Measurements from ENCODE around the gene HPD. TPM values are rescaled to one million over a fixed set of nuclear protein-coding genes. Genes with fewer than 3 reads are reported as not detected.
"Not testable (repeated sequence)": the region's sequence is repeated elsewhere in the genome, so short reads cannot be mapped to it uniquely, and the experiment has no call there.

The HPD gene
- total RNA-seq, 1 donor from 2014 or later = 2.5 TPM

GRCh38 chr12:121874071-121874470 is 15.4 kb upstream of the HPD start:
- H3K36me3 ChIP-seq = no peaks in the 10 kb centered on the region
- no peak overlapping the region for H3K27ac ChIP-seq
- TF ChIP-seq CTCF (IDR thresholded peaks at IDR 0.05) = no peak
- H3K4me1 ChIP-seq = no peaks in the 10 kb centered on the region
- no peaks in the 10 kb centered on the region for H3K27me3 ChIP-seq (ENCODE audit: low read depth)
- ATAC-seq (no peak), DNase-seq (no peak)
- no peak overlapping the region for H3K4me3 ChIP-seq
- intact Hi-C loops (cut with DNase I) = no loop called here
- no peaks in the 10 kb centered on the region for H3K9me3 ChIP-seq

DNA sequence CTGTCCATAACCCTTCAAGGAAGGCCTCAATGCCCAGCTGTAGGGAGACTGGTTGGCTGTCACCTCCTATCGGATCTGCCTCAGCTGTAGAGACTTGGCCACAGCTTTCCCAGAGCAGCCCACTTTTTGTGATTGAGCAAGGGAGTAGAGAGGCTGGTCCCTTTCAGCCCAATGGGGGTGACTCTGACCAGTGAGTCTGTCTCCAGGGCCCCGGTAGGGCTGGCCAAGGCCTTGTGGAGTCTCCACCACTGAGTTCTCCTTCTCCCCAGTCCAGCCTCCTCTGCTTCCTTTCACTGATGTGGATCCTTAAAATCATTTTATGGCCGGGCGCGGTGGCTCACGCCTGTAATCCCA is 14.5 kb upstream of the HPD start:
- no peaks in the 10 kb centered on the region for H3K27me3 ChIP-seq (ENCODE audit: low read depth)
- no peaks in the 10 kb centered on the region for H3K36me3 ChIP-seq
- no peak for DNase-seq
- H3K4me3 ChIP-seq = no peak overlapping the region
- ATAC-seq = peak in 1 of 2 donors; percentile 50
- TF ChIP-seq CTCF (IDR thresholded peaks at IDR 0.05) = no peak
- no peaks in the 10 kb centered on the region for H3K4me1 ChIP-seq
- intact Hi-C loops (cut with DNase I) = no loop called here
- H3K9me3 ChIP-seq = no peaks in the 10 kb centered on the region
- peak overlapping the region; percentile 31 for H3K27ac ChIP-seq

- intact Hi-C loops (cut with DNase I) = no loop called here
- no peaks in the 10 kb centered on the region for H3K36me3 ChIP-seq
- DNase-seq (no peak), ATAC-seq (peak; percentile 7 to 35)
- TF ChIP-seq CTCF (IDR thresholded peaks at IDR 0.05) = no peak
- H3K4me3 ChIP-seq = no peak overlapping the region
- no peaks in the 10 kb centered on the region for H3K4me1 ChIP-seq
- no peaks in the 10 kb centered on the region for H3K9me3 ChIP-seq
- no peaks in the 10 kb centered on the region for H3K27me3 ChIP-seq (ENCODE audit: low read depth)
- peak overlapping the region; percentile 31 for H3K27ac ChIP-seq
Observed at GRCh38 chr12:121872546-121873215, 14.0 kb upstream of the HPD start.

DNA sequence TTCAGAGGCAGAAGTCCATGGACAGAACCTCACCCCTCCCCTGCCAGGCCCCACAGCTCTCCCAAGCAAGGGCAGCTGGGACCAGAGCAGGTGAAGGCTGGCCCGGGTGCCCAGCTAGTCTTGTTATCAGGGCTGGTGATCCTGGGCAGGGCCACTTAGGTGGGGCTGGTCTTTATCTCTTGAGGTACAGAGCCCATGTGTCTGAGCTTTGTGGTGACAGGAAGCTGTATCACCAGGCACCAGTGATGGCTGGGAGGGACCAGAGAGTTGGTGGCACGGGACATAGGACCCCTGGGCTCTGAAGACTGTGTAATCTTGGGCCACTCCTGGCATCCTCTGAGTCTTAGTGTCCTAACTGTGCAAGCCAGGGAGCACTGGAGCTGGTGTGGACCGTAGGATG is 12.8 kb upstream of the HPD start:
- intact Hi-C loops (cut with DNase I) = no loop called here
- TF ChIP-seq CTCF (IDR thresholded peaks at IDR 0.05) = no peak
- no peak for ATAC-seq

GRCh38 chr12:121869229-121869628 is 10.6 kb upstream of the HPD start:
- H3K4me1 ChIP-seq; H3K27ac ChIP-seq; H3K36me3 ChIP-seq; H3K9me3 ChIP-seq; intact Hi-C loops (cut with DNase I); ATAC-seq; H3K27me3 ChIP-seq (ENCODE audit: low read depth); DNase-seq; H3K4me3 ChIP-seq: not testable (repeated sequence)

More for the DNA sequence above, 12.8 kb upstream of the HPD start:
- DNase-seq = no peak
- Histone ChIP-seq H3K4me3 (no peak overlapping the region), H3K36me3 (no peaks in the 10 kb centered on the region), H3K27ac (no peak overlapping the region), H3K27me3 (ENCODE audit: low read depth) (no peaks in the 10 kb centered on the region), H3K9me3 (no peaks in the 10 kb centered on the region), H3K4me1 (no peaks in the 10 kb centered on the region)

- Histone ChIP-seq H3K9me3 (no peaks in the 10 kb centered on the region), H3K36me3 (no peaks in the 10 kb centered on the region), H3K27me3 (ENCODE audit: low read depth) (no peaks in the 10 kb centered on the region), H3K4me3 (no peak overlapping the region), H3K27ac (no peak overlapping the region), H3K4me1 (no peaks in the 10 kb centered on the region)
- ATAC-seq (no peak), DNase-seq (no peak)
- no peak for TF ChIP-seq CTCF (IDR thresholded peaks at IDR 0.05)
- intact Hi-C loops (cut with DNase I) = no loop called here
Observed at GRCh38 chr12:121866331-121866730, 7.7 kb upstream of the HPD start.
